Esophagus squamous epithelium (tissue), 4 donors: ENCODE measurements around the gene GPALPP1.
"Not testable (repeated sequence)": the region's sequence is repeated elsewhere in the genome, so short reads cannot be mapped to it uniquely, and the experiment has no call there.

Experiments
- CTCF ChIP-seq, 6 experiments: fragments of 450-650 bp in 4 of 6; fragments of 200-600 bp in 2 of 6; sonication (generic) in 2 of 6; IDR thresholded peaks; one replicate each; pipeline ENCODE4 v1.5.1; 2016 to 2019; ENCODE audit warnings: antibody characterized with exemption in 6 of 6, mild to moderate bottlenecking in 4 of 6, moderate library complexity in 4 of 6
- POLR2A ChIP-seq, 4 donors: fragments of 450-650 bp; IDR thresholded peaks; one replicate each; pipeline ENCODE4 v1.6.1; 2017; ENCODE audit warnings: antibody characterized with exemption in 4 of 4, mild to moderate bottlenecking in 4 of 4, moderate library complexity in 3 of 4

GRCh38 chr13:45063889-45064288, 74.6 kb downstream of the GPALPP1 start:
- not testable (repeated sequence) for TF ChIP-seq CTCF, POLR2A (IDR thresholded peaks at IDR 0.05)
